Upper lobe of right lung (tissue), 1 donor: ENCODE measurements around the gene MYH11. TPM values are rescaled to one million over a fixed set of nuclear protein-coding genes. Genes with fewer than 3 reads are reported as not detected.

ENCODE experiments used
- ATAC-seq: fragments of 200-7000 bp; cut with Tn5 transposase; one replicate; pipeline ENCODE4 v1.9.1; 2020; ENCODE audit warnings: mild to moderate bottlenecking, moderate library complexity
- DNase-seq: peaks from one replicate; pipeline ENCODE4 v3.0.0-alpha.2; 2020
- H3K27ac ChIP-seq: fragments of 200-600 bp; one replicate; pipeline ENCODE4 v1.8.0; 2022
- H3K27me3 ChIP-seq: fragments of 200-600 bp; one replicate; pipeline ENCODE4 v1.8.0; 2022; ENCODE audit warnings: mild to moderate bottlenecking
- H3K36me3 ChIP-seq: fragments of 200-600 bp; one replicate; pipeline ENCODE4 v1.8.0; 2022
- H3K4me1 ChIP-seq: fragments of 200-600 bp; one replicate; pipeline ENCODE4 v1.8.0; 2022
- H3K4me3 ChIP-seq: fragments of 200-600 bp; one replicate; pipeline ENCODE4 v1.8.0; 2022; ENCODE audit warnings: mild to moderate bottlenecking
- H3K9me3 ChIP-seq: fragments of 200-600 bp; one replicate; pipeline ENCODE4 v1.8.0; 2022
- intact Hi-C: fragments of 100-400 bp; cut with DNase I; formaldehyde crosslinking; loops from one replicate; pipeline ENCODE4 v1.11.0; 2022
- total RNA-seq: library from RNA; stranded (reverse); fragmentation: NEBNext Ultra II Directional; extraction: Animal tissue kit (Norgen Biotek cat#: 25700); gene quantifications from one replicate; pipeline ENCODE4 v1.2.1, GENCODE V29; 2021
- TF ChIP-seq, protein P1 (sequence below): fragments of 200-600 bp; IDR thresholded peaks from one replicate; pipeline ENCODE4 v1.8.0; 2022; ENCODE audit warnings: antibody characterized with exemption
- donor health status: DM: no; HTN: yes; CAD: no; lungs with severe emphysema.

Gene MYH11
- total RNA-seq, 1 donor from 2014 or later: 106 TPM

DNA sequence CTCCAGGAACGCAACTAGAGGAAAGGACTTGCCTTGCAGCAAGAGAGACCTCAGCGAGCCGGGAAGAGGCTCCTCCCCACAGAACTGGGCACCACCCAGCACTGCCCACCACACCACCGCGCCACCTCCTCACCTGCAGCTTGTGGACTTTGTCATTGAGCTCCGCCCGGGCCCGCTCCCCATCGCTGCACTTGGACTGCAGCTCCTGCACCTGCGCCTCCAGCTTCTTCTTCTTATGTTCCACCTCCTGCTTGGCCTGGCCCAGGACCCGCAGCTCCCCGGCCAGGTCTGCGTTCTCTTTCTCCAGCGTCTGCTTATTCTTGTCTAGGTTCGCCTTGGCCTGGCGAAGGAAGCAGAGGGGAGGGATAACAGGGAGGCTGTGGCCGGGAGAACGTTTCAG, 130.1 kb downstream of the MYH11 start:
- intact Hi-C loops: no loop called here
- no peak overlapping the region for H3K4me3 ChIP-seq
- ATAC-seq (no peak), DNase-seq (no peak)
- TF ChIP-seq, protein P1, sequence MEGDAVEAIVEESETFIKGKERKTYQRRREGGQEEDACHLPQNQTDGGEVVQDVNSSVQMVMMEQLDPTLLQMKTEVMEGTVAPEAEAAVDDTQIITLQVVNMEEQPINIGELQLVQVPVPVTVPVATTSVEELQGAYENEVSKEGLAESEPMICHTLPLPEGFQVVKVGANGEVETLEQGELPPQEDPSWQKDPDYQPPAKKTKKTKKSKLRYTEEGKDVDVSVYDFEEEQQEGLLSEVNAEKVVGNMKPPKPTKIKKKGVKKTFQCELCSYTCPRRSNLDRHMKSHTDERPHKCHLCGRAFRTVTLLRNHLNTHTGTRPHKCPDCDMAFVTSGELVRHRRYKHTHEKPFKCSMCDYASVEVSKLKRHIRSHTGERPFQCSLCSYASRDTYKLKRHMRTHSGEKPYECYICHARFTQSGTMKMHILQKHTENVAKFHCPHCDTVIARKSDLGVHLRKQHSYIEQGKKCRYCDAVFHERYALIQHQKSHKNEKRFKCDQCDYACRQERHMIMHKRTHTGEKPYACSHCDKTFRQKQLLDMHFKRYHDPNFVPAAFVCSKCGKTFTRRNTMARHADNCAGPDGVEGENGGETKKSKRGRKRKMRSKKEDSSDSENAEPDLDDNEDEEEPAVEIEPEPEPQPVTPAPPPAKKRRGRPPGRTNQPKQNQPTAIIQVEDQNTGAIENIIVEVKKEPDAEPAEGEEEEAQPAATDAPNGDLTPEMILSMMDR: no peak
- no peaks in the 10 kb centered on the region for H3K27me3 ChIP-seq
- no peaks in the 10 kb centered on the region for H3K4me1 ChIP-seq
- no peaks in the 10 kb centered on the region for H3K9me3 ChIP-seq
- H3K27ac ChIP-seq: no peak overlapping the region
- H3K36me3 ChIP-seq: peaks cover 37% of the 10 kb centered on the region

DNA sequence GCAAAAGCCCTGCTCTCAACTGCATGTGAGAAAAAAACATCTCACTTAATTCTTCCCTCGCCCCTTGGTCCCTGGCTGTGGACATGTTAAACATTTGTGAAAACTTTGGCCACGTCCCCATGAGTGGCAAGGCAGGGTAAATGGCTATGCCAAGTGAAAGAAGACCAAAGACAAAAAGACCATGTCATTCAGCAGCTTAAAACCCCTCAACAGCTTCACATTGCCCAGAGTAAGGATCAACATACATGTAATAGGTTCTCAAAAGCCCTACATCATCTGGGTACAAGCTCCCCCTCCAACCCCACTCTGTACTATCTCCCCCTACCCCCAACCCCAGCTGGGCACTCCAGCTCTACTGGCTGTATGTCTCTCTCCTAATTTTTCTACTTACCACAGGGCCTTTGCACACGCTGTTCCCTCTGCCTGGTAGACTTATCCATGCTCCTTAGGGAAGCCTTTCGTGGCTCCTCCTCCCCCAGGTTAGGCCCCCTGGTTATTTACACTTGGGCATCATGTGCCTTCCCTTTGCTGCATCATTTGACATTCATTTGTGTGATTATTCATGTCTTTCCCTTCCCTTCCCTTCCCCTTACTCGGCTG, 131.1 kb downstream of the MYH11 start:
- H3K4me1 ChIP-seq: no peaks in the 10 kb centered on the region
- no peak overlapping the region for H3K4me3 ChIP-seq
- peaks cover 46% of the 10 kb centered on the region for H3K36me3 ChIP-seq
- no peak overlapping the region for H3K27ac ChIP-seq
- H3K9me3 ChIP-seq: no peaks in the 10 kb centered on the region
- ATAC-seq: no peak
- TF ChIP-seq, protein P1: no peak
- intact Hi-C loops: no loop called here
- no peak for DNase-seq
- H3K27me3 ChIP-seq: no peaks in the 10 kb centered on the region

DNA sequence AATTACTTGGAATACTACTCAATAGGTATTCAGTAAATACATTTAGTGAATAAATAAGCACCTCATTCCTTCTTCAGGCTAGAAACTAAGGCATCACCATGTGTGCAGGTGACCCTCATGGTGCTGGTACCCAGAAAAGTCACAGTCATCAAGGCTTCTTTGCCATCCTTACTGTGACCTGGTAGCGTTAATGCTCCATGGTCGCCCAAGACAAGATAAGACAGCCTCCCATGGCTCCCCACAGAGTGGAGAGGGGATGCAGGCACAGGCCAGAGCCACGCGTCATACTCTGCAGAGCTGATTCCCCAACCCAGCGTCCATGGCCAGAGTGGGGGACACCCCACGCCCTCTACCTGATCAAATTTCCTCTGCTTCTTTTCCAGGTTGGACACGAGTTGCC, 133.0 kb downstream of the MYH11 start:
- H3K27me3 ChIP-seq: no peaks in the 10 kb centered on the region
- H3K27ac ChIP-seq: no peak overlapping the region
- TF ChIP-seq, protein P1: no peak
- intact Hi-C loops: no loop called here
- DNase-seq: no peak
- H3K36me3 ChIP-seq: peaks cover 52% of the 10 kb centered on the region
- H3K4me3 ChIP-seq: no peak overlapping the region
- no peaks in the 10 kb centered on the region for H3K4me1 ChIP-seq
- no peaks in the 10 kb centered on the region for H3K9me3 ChIP-seq
- no peak for ATAC-seq

DNA sequence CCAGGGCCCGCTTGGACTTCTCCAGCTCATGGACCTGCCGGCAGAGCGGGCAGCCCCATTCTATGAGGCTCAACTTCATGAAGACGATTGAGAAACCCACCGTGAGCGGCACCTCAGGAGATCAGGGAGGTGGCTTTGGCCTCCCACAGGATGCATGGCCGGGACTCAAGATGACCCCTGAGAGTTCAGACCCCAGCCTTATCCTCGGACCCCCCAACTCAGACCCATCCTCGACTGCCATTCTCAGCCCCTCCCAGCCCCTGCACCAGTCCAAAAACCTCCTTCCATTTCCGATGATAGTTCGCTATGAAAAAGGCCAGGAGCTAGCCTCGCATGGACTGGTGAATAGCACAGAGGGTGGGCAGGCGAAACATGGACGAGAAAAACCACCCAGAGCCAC, 135.8 kb downstream of the MYH11 start:
- H3K9me3 ChIP-seq: no peaks in the 10 kb centered on the region
- H3K4me3 ChIP-seq: no peak overlapping the region
- ATAC-seq (no peak), DNase-seq (no peak)
- intact Hi-C loops: no loop called here
- peaks cover 61% of the 10 kb centered on the region for H3K36me3 ChIP-seq
- H3K27me3 ChIP-seq: no peaks in the 10 kb centered on the region
- no peak overlapping the region for H3K27ac ChIP-seq
- TF ChIP-seq, protein P1: no peak
- no peaks in the 10 kb centered on the region for H3K4me1 ChIP-seq

DNA sequence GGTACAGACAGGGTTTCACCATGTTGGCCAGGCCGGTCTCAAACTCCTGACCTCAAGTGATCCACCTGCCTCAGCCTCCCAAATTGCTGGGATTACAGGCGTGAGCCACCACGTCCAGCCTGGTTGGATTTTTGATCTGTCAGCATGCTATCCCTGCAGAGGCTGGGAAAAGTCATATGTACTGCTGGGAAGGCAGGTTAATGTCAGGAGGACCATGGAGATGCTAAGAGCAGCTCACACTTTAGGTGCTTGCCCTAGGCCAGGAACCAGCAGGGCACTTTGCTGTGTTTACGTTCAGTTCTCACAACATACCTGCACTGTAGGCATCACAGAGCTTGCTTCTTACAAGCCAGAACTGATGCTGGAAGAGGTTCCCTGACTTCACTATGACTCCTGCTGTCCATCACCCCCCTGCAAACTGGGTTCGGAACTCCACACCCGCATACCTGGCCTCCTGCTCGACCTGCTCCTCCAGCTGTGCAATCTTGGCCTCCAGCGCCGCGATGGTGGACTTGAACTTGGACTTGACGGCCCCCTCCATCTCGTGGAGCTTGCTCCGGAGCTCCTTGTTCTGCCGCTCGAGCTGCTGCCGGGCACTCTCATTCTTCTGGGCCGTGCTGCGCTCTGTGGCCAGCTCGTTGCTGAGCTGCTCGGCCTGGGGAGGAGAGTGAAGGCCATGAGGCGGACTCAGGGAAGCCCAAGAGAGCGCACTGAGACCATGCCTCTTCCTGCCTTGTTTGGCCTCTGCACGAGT, 140.0 kb downstream of the MYH11 start:
- DNase-seq (no peak), ATAC-seq (peak; percentile 8)
- intact Hi-C loops: no loop called here
- Histone ChIP-seq H3K36me3 (peaks cover 34% of the 10 kb centered on the region), H3K9me3 (no peaks in the 10 kb centered on the region), H3K4me3 (no peak overlapping the region), H3K27me3 (no peaks in the 10 kb centered on the region), H3K27ac (no peak overlapping the region), H3K4me1 (no peaks in the 10 kb centered on the region)
- TF ChIP-seq, protein P1: no peak
